ENCODE data around the gene SHFL.

SHFL gene

DNA sequence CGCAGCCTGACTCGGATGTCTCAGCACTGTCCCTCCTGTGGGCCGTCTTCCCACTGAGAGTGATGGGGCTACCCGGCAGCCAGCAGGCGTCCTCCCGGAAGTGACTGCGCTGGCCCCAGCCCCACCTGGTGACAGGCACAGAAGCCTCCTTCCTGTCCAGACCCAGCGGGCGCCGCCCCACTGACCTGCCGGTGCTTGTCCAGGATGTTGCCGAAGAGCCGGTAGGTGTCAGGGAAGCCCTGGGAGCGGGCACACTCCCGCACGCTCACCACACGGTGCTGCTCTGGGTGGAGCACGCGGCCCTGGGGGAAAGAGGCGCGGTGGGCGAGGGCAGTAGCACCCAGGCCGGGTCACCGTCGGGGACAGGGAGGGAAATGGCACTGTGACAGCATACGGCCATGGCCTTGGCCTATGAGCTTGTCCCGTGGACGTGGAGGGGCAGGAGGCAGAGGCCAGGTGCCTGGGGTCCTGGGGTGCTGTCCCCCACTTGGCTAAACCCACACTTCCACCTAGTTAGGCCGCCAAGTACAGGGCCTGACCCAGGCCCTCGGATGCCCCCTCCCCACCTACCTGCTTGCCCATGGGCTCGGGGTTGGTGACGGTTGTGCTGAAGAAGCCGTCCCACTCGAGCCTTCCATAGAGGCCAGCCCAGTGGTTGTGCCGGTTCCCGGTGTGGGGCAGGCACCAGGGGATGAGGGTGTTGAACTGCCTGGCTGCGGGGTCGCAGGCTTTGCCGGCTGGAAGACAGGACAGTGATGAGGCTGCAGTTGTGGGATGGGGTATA is 49.6 kb downstream of the SHFL start:
- no peak for DNase-seq

DNA sequence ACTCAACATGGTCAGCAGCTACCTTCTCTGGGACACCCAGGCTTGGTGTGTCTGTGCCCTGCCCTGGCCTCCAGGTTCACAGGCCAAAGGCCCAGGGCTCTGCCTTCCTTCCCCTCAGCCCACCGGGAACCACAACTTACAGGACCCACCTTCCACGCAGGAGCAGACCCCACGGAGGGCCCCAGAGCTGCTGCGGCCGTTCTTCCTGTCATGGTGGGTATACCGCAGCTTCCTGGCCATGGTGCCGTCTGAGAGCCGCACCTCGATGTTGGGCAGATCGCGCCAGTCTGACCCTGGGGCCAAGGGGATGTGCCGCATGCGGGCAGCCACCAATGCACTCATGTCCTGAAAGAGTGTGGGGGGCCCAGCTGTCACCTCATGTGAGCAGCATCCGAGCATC is 50.8 kb downstream of the SHFL start:
- DNase-seq, result no peak

DNA sequence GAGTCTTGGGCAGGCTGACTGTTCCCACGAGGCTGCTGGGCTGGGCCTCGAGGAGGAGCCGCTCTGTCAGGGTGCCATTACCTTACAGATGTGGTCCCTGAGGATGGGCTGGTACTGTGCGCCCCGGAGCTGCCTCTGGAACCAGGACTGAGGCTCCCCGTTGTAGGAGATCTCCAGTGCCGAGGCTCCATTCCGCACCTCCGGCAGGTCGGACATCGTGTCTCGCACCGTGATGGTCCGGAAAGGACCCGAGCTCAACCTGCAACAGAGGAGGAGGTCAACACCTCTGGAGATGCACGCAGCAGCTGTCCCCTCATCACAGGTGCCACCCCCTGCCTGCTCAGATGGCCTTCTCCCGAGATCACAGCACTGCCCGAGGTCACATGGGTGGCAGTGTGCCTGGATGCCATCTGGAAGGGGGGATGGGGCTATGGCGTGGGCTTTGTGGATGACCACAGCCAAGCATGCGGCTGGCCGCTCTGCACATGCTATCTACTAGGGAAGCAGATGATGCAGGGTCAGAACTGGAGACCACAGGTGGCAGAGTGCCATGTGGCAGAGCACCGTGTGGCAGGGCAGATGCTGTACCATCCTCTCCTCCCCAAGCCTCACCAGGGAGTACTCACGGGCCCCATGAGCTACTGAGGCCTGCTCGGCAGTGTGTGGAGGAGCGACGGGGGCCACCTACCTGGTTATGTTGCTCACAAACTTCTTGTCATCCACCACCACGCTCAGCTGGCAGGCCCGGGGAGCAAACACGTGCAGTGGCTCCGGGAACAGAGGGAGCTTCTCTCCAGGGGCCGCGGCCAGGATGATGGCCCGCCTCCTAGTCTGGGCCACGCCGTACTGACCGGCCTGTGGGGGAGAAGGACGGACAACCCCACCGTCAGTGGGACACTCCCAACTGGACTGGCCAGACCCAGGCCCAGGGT is 51.9 kb downstream of the SHFL start:
- no peak for DNase-seq

DNA sequence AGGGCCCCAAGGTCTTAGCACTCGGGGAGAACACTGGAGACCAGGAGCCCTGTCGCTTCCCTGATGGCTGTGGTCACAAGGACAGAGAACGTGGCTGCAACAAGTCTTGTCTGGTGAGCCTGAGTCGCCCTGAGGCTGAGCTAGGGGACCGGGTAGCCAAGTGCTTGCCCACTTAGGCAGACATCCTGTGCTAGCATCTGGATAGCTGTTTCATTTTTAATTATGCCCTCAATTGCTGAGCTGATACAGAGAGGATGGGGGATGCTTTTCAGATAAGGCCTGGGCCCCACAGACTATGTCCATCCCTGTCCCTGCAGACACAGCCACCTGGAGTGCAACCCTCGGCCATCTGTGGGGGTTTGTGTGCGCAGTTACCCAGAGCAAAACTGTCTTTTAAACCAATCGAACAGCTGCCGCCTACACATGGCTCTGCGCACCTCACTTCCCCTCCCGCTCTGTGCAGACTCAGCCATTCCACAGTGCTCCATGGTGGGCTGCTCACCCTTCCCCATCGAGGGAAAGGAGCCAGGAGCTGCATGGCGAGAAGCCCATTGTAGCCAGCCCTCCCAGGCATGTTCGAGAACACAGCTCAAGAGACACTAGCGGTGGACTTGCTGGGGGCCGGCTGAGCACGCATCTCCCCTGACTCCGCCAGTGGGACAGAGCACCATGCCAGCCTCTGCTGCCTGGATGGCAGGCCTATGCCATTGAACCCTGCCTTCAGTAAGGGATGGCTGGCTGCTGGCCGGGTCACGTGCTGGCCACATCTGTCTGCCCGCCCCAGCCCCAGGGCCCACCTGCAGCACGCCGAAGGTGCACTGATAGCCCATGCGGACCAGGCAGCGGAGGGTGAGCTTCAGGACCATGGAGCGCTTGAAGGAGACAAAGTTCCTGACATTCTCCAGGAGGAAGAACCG is 53.0 kb downstream of the SHFL start:
- DNase-seq, result no peak

DNA sequence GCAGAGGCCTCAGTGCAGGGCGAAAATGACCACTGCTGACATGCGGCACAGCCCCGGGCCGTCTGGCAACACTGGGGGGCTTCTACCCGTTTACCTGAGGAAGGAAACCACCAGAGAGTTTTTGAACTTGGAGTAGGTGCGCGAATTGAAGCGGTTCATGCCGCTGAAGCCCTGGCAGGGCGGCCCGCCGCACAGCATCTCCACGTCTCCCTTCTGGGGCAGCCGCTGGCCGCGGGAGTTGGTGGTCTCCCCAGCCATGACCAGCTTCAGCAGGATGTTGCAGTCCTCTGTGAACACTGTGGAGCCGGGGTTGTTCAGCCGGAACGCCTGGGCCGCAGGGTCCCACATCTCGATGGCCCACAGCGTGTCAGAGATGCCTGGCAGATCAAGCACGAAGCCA is 53.8 kb downstream of the SHFL start:
- no peak for DNase-seq

DNA sequence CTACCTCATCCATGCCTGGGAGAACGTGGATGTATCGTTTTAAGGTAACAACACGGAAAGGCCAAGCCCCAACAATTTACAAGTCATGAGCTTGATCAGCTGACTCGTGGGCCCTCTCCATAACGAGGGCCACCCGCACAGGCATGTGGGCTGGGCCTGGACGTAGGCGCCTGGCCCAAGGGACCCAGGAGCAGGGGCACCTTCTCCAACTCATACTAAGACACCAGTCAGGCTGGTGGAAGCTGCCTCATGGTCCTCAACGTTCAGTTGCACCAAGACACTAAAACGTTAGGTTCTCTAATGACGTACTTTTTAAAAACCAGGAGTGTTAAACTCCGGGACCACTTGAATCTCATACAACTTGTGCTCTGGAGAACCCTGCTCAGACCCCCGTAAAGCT is 55.4 kb downstream of the SHFL start:
- no peak for DNase-seq

DNA sequence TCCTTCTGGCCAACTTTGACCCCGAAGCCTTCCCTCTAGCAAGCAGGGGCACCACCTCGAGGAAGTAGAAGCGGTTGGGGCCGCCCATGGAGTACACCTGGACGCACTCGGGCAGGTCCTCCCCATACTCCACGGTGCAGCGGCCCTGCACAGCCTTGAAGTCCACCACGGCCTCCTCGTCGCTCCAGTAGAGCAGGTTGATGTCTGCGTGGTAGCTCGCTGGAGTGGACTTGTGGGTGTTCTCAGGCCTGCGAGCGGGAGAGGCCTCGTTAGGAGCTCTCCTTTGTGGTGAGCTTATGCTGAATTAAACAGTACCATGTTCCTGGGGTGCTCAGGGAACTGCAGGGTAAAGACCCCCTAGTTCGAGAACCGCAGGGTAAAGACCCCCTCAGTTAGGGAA is 55.9 kb downstream of the SHFL start:
- no peak for DNase-seq

Data from fibroblast of skin of back (primary cell).